Testis (tissue), 3 donors: ENCODE data around the gene RNF187. TPM values are rescaled to one million over a fixed set of nuclear protein-coding genes. Genes with fewer than 3 reads are reported as not detected.

Experiments
- DNase-seq: peaks from one replicate; pipeline ENCODE4 v3.0.0-alpha.2; 2019
- H3K27ac ChIP-seq, 2 donors: fragments of 200-600 bp; sonication (generic); one replicate each; pipeline ENCODE4 v1.5.1; 2019
- H3K27me3 ChIP-seq: fragments of 200-600 bp; sonication (generic); one replicate; pipeline ENCODE4 v1.5.1; 2019
- H3K36me3 ChIP-seq: fragments of 200-600 bp; sonication (generic); one replicate; pipeline ENCODE4 v1.5.1; 2017; ENCODE audit warnings: low read depth; ENCODE audit errors: missing control alignments
- H3K4me1 ChIP-seq: fragments of 200-600 bp; sonication (generic); one replicate; pipeline ENCODE4 v1.5.1; 2019
- H3K4me3 ChIP-seq, 2 donors: fragments of 200-600 bp; sonication (generic); one replicate each; pipeline ENCODE4 v1.5.1; 2017 to 2019
- H3K9me3 ChIP-seq: fragments of 200-600 bp; sonication (generic); one replicate; pipeline ENCODE4 v1.5.1; 2017
- POLR2A ChIP-seq: fragments of 450-650 bp; IDR thresholded peaks from one replicate; pipeline ENCODE4 v1.6.1; 2017; ENCODE audit warnings: antibody characterized with exemption, mild to moderate bottlenecking, moderate library complexity
- WGBS, 2 donors: methylation state at CpG; one replicate each; pipeline ENCODE4 v1.1.5; 2018; 5-methylcytosine and 5-hydroxymethylcytosine counted together
- intact Hi-C: fragments of 100-400 bp; cut with DNase I; formaldehyde crosslinking; loops from one replicate; pipeline ENCODE4 v1.15.1; 2023; ENCODE audit warnings: low total_unique reads
- polyA plus RNA-seq: library from polyadenylated mRNA; stranded (reverse); fragments of 350-450 nt; fragmentation: Illumina TruSeq; extraction: RNeasy Lipid Tissue Mini Kit (QIAGEN cat#74804); gene quantifications from one replicate; pipeline ENCODE4 v1.2.3, GENCODE V29; 2014; ENCODE audit warnings: low read depth, low replicate concordance; ENCODE audit not compliant: insufficient read depth
- total RNA-seq, 2 donors: library from RNA; depleted of rRNA; stranded (reverse); fragments of >200 nt; gene quantifications; one replicate each; pipeline ENCODE4 v1.2.3, GENCODE V29; 2016
- TF ChIP-seq, protein P1 (sequence below), 3 experiments: fragments of 450-650 bp in 2 of 3; fragments of 200-600 bp in 1 of 3; sonication (generic) in 1 of 3; IDR thresholded peaks; one replicate each; pipeline ENCODE4 v1.5.1; 2016 to 2019; ENCODE audit warnings: antibody characterized with exemption in 3 of 3, mild to moderate bottlenecking in 2 of 3, moderate library complexity in 1 of 3

The RNF187 gene
- total and polyA plus RNA-seq, 3 donors from 2014 or later, result 49.3 to 109 (median 86.8) TPM

DNA sequence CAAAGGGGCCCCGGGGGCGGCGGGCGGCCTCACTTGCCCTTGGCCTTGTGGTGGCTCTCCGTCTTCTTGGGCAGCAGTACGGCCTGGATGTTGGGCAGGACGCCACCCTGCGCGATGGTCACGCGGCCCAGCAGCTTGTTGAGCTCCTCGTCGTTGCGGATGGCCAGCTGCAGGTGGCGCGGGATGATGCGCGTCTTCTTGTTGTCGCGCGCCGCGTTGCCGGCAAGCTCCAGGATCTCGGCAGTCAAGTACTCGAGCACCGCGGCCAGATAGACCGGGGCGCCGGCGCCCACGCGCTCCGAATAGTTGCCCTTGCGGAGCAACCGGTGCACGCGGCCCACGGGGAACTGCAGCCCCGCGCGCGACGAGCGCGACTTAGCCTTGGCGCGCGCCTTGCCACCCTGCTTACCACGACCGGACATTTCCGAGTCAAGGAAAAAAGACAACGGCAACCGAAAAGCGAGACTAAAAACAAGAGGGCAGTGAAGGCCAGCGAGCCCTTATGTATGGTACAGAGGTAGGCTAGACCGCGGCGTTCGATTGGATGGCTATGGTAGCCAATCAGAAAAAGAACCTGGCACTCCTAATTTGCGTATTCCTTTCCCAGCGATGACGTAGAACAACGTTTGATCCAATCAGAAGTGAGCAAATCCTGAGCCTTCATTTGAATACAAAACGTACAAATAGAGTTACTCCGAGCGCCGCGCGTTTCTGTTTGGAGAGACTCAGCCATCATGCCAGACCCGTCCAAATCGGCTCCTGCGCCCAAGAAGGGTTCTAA lies 29.6 kb upstream of the RNF187 start:
- TF ChIP-seq POLR2A, result peak; percentile 39
- TF ChIP-seq, protein P1, sequence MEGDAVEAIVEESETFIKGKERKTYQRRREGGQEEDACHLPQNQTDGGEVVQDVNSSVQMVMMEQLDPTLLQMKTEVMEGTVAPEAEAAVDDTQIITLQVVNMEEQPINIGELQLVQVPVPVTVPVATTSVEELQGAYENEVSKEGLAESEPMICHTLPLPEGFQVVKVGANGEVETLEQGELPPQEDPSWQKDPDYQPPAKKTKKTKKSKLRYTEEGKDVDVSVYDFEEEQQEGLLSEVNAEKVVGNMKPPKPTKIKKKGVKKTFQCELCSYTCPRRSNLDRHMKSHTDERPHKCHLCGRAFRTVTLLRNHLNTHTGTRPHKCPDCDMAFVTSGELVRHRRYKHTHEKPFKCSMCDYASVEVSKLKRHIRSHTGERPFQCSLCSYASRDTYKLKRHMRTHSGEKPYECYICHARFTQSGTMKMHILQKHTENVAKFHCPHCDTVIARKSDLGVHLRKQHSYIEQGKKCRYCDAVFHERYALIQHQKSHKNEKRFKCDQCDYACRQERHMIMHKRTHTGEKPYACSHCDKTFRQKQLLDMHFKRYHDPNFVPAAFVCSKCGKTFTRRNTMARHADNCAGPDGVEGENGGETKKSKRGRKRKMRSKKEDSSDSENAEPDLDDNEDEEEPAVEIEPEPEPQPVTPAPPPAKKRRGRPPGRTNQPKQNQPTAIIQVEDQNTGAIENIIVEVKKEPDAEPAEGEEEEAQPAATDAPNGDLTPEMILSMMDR (IDR thresholded peaks at IDR 0.05), result peak in 2 of 3 experiments; percentile 34 to 39
- intact Hi-C loops, result no loop called here
- Histone ChIP-seq H3K4me1 (peaks cover 12% of the 10 kb centered on the region), H3K27me3 (no peaks in the 10 kb centered on the region), H3K27ac (peak overlapping the region; percentile 83 to 87), H3K4me3 (peak overlapping the region; percentile 48 to 58), H3K36me3 (no peaks in the 10 kb centered on the region), H3K9me3 (no peaks in the 10 kb centered on the region)
- DNase-seq, result peak; percentile 97
- 0 to 1% methylated on average over 22 to 61 of the region's 74 CpGs for WGBS, 2 donors

DNA sequence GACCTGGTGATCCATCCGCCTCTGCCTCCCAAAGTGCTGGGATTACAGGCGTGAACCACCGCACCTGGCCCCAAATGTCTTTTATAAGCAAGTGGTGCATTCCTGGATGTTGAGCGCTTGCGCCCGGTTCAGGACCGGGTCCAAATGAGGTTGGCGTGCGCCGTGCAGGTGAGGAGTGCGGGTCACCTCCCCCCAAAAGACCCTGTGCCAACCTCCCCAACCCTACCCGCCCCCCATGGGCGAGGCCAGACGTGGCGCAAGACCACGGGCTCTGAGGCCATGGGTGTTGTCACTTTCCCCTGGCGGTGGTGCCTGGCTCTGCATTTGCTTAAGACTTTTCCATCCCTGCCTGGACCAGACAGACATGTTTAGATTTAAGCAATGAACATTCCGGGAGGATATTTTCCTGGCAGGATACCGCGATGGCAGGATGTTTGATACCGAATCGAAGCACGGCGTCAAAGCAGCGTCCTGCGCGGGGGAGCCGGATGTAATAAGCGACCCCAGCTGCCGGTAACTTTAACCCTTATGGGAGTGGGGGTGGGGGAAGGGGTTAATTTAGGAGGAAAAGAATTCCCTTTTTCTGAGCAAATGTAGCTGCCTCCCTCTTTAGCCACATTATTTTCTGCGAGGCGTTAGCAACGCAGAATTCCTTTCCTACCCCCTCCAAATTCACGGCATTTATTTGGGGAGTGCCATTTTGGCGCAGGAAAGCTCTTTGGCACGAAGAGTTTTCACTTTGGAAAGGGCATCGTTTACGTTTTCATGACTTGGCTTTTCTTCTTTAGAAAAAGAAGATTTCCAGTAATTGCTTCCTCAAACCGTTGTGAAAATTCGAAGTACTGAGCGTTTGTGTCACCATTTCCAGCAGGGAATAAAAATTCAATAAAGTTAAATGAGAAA lies 27.8 kb upstream of the RNF187 start:
- intact Hi-C loops, result no loop called here
- Histone ChIP-seq H3K4me1 (peaks cover 12% of the 10 kb centered on the region), H3K36me3 (no peaks in the 10 kb centered on the region), H3K27ac (peak overlapping the region; percentile 82 to 83), H3K4me3 (peak overlapping the region; percentile 48 to 58), H3K27me3 (no peaks in the 10 kb centered on the region), H3K9me3 (no peaks in the 10 kb centered on the region)
- TF ChIP-seq, protein P1 (IDR thresholded peaks at IDR 0.05), result peak; percentile 76 to 83 (median 77)
- TF ChIP-seq POLR2A, result no peak
- 8% methylated on average over 37 to 41 of the region's 41 CpGs for WGBS, 2 donors
- DNase-seq, result peak; percentile 56

DNA sequence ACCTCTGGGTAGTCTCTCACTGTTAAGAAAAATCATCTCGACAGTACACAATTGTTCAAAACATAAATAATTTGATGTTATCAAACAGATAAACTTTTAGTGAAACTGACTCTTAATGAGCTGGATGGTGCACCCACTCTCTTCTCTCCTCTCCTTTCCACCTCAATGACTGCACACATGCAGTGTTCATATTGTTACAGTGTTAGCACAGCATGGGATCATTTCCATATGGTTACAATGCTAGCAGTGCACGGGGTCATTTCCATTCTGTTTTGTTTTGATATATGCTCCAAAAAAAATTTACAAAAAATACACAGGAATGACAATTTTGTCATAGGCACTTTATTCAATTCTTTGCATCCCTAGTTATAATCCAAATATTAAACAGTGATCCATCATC lies 26.4 kb upstream of the RNF187 start:
- H3K27me3 ChIP-seq, result no peaks in the 10 kb centered on the region
- H3K27ac ChIP-seq, result no peak overlapping the region
- TF ChIP-seq, protein P1 (IDR thresholded peaks at IDR 0.05), result no peak
- no peaks in the 10 kb centered on the region for H3K36me3 ChIP-seq
- H3K4me1 ChIP-seq, result peaks cover 15% of the 10 kb centered on the region
- no peak for DNase-seq
- no peaks in the 10 kb centered on the region for H3K9me3 ChIP-seq
- intact Hi-C loops, result no loop called here
- 69 to 82% methylated on average over 2 of the region's 2 CpGs for WGBS, 2 donors
- no peak overlapping the region for H3K4me3 ChIP-seq

DNA sequence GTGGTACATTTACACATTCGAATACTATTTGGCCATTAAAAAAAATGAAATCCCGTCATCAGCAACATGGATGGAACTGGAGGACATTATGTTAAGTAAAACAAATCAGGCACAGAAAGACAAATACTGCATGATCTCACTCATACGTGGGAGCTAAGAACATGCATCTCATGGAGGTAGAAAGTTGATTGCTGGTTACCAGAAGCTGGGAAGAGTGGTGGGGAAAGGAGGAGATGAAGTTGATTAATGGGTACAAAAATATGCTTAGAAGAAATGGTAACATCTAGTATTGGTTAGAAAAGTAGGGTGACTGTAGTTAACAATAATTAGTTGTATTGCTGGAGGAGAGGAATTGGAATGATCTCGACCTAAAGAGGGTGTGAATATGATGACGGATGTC lies 24.6 kb upstream of the RNF187 start:
- intact Hi-C loops, result no loop called here
- no peak overlapping the region for H3K27ac ChIP-seq
- 74 to 83% methylated on average over 5 of the region's 5 CpGs for WGBS, 2 donors
- H3K36me3 ChIP-seq, result no peaks in the 10 kb centered on the region
- H3K4me1 ChIP-seq, result peaks cover 7% of the 10 kb centered on the region
- DNase-seq, result no peak
- no peak overlapping the region for H3K4me3 ChIP-seq
- H3K9me3 ChIP-seq, result no peaks in the 10 kb centered on the region
- TF ChIP-seq, protein P1 (IDR thresholded peaks at IDR 0.05), result no peak
- no peak for TF ChIP-seq POLR2A
- H3K27me3 ChIP-seq, result no peaks in the 10 kb centered on the region
